Measurements from ENCODE around the gene TBC1D22A. TPM values are rescaled to one million over a fixed set of nuclear protein-coding genes. Genes with fewer than 3 reads are reported as not detected.

The TBC1D22A gene
- total and polyA plus RNA-seq, 4 donors, result 4.1 to 12.4 (median 8.4) TPM

DNA sequence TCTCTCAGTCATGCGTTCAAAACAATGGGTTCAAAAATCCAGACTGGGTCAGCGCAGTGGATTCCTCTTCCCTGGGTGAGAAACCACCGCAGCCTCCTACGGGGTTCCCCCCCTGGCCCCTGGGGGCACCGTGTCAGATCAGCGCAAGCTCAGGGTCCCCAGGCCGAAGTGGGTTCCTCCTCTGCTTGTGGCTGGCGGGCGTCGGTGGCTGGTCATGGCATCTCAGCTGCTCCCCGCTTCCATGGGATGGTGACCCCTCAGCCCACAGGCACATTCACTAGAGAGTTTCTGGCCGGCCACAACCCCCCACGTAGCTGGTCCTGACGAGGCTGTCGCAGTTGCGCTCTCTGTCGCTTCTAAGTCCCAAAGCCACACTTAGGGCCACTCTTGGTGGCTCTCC, 389.8 kb downstream of the TBC1D22A start:
- Histone ChIP-seq H3K27me3 (ENCODE audit: control insufficient read depth in 4 of 4, insufficient read depth in 4 of 4, low read length in 3 of 4) (no peaks in the 10 kb centered on the region), H3K36me3 (ENCODE audit: control insufficient read depth in 4 of 4, insufficient read depth in 3 of 4, low read depth in 1 of 4, low read length in 3 of 4) (no peaks in the 10 kb centered on the region), H3K27ac (ENCODE audit: low read depth in 1 of 2, low read length in 2 of 2) (no peak overlapping the region), H3K4me3 (ENCODE audit: low read depth in 1 of 3, low read length in 3 of 3) (no peak overlapping the region), H3K9ac (ENCODE audit: low read depth in 1 of 2, low read length in 2 of 2) (no peak overlapping the region), H3K9me3 (ENCODE audit: control insufficient read depth in 4 of 4, low read length in 3 of 4) (no peaks in the 10 kb centered on the region), H3K4me1 (ENCODE audit: control insufficient read depth in 4 of 4, insufficient read depth in 4 of 4, low read length in 3 of 4) (no peaks in the 10 kb centered on the region)
- DNase-seq (ENCODE audit: low spot score), result no peak
- no peak for TF ChIP-seq YY1 (IDR thresholded peaks at IDR 0.05)
- 98% methylated on average over 17 of the region's 17 CpGs for WGBS

DNA sequence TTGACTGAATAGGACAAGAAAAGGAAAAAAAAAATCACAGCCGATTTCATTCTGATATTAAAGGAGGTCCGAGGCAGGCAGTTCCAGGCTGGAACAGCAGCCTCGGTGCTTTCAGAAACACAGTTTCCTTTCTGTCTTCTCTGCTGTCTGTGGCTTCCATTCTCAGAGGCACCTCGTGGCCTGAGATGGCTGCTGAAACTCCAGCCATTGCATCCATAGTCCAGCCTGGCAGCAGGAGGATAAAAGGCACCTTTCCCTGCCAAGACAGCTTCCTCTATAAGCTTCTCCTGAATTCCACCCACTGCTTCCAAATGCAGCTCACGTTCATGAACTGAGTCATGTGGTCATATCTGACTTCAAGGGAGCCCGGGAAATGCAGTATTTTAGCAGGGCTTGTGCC, 390.5 kb downstream of the TBC1D22A start:
- no peaks in the 10 kb centered on the region for H3K36me3 ChIP-seq (ENCODE audit: control insufficient read depth in 4 of 4, insufficient read depth in 3 of 4, low read depth in 1 of 4, low read length in 3 of 4)
- no peak overlapping the region for H3K9ac ChIP-seq (ENCODE audit: low read depth in 1 of 2, low read length in 2 of 2)
- DNase-seq (ENCODE audit: low spot score), result no peak
- H3K27me3 ChIP-seq (ENCODE audit: control insufficient read depth in 4 of 4, insufficient read depth in 4 of 4, low read length in 3 of 4), result no peaks in the 10 kb centered on the region
- H3K4me3 ChIP-seq (ENCODE audit: low read depth in 1 of 3, low read length in 3 of 3), result no peak overlapping the region
- 93% methylated on average over 6 of the region's 6 CpGs for WGBS
- H3K9me3 ChIP-seq (ENCODE audit: control insufficient read depth in 4 of 4, low read length in 3 of 4), result no peaks in the 10 kb centered on the region
- H3K27ac ChIP-seq (ENCODE audit: low read depth in 1 of 2, low read length in 2 of 2), result no peak overlapping the region
- TF ChIP-seq, protein P1, sequence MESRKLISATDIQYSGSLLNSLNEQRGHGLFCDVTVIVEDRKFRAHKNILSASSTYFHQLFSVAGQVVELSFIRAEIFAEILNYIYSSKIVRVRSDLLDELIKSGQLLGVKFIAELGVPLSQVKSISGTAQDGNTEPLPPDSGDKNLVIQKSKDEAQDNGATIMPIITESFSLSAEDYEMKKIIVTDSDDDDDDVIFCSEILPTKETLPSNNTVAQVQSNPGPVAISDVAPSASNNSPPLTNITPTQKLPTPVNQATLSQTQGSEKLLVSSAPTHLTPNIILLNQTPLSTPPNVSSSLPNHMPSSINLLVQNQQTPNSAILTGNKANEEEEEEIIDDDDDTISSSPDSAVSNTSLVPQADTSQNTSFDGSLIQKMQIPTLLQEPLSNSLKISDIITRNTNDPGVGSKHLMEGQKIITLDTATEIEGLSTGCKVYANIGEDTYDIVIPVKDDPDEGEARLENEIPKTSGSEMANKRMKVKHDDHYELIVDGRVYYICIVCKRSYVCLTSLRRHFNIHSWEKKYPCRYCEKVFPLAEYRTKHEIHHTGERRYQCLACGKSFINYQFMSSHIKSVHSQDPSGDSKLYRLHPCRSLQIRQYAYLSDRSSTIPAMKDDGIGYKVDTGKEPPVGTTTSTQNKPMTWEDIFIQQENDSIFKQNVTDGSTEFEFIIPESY (IDR thresholded peaks at IDR 0.05), result no peak
- TF ChIP-seq HNF4G (IDR thresholded peaks at IDR 0.05), result no peak
- TF ChIP-seq FOXA2 (IDR thresholded peaks at IDR 0.05), result no peak
- TF ChIP-seq JUND (IDR thresholded peaks at IDR 0.05), result no peak
- no peak for TF ChIP-seq FOXA1 (IDR thresholded peaks at IDR 0.05)
- TF ChIP-seq SP1 (IDR thresholded peaks at IDR 0.05), result no peak
- TF ChIP-seq YY1 (IDR thresholded peaks at IDR 0.05), result no peak
- no peak for TF ChIP-seq GABPA (IDR thresholded peaks at IDR 0.05 in 1 of 2, conservative IDR thresholded peaks at IDR 0.05 in 1 of 2)
- TF ChIP-seq HNF4A (conservative IDR thresholded peaks at IDR 0.05), result no peak
- TF ChIP-seq, protein P2, sequence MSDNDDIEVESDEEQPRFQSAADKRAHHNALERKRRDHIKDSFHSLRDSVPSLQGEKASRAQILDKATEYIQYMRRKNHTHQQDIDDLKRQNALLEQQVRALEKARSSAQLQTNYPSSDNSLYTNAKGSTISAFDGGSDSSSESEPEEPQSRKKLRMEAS (IDR thresholded peaks at IDR 0.05), result no peak
- TF ChIP-seq, protein P3, sequence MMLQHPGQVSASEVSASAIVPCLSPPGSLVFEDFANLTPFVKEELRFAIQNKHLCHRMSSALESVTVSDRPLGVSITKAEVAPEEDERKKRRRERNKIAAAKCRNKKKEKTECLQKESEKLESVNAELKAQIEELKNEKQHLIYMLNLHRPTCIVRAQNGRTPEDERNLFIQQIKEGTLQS (IDR thresholded peaks at IDR 0.05), result no peak
- TF ChIP-seq TAF1 (conservative IDR thresholded peaks at IDR 0.05), result no peak
- no peak for TF ChIP-seq EGR1 (IDR thresholded peaks at IDR 0.05; ENCODE audit: low read depth in 2 of 2)
- TF ChIP-seq, protein P4, sequence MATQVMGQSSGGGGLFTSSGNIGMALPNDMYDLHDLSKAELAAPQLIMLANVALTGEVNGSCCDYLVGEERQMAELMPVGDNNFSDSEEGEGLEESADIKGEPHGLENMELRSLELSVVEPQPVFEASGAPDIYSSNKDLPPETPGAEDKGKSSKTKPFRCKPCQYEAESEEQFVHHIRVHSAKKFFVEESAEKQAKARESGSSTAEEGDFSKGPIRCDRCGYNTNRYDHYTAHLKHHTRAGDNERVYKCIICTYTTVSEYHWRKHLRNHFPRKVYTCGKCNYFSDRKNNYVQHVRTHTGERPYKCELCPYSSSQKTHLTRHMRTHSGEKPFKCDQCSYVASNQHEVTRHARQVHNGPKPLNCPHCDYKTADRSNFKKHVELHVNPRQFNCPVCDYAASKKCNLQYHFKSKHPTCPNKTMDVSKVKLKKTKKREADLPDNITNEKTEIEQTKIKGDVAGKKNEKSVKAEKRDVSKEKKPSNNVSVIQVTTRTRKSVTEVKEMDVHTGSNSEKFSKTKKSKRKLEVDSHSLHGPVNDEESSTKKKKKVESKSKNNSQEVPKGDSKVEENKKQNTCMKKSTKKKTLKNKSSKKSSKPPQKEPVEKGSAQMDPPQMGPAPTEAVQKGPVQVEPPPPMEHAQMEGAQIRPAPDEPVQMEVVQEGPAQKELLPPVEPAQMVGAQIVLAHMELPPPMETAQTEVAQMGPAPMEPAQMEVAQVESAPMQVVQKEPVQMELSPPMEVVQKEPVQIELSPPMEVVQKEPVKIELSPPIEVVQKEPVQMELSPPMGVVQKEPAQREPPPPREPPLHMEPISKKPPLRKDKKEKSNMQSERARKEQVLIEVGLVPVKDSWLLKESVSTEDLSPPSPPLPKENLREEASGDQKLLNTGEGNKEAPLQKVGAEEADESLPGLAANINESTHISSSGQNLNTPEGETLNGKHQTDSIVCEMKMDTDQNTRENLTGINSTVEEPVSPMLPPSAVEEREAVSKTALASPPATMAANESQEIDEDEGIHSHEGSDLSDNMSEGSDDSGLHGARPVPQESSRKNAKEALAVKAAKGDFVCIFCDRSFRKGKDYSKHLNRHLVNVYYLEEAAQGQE (IDR thresholded peaks at IDR 0.05), result no peak
- no peak for TF ChIP-seq RAD21 (IDR thresholded peaks at IDR 0.05)
- no peak for TF ChIP-seq NR2F2 (IDR thresholded peaks at IDR 0.05)
- TF ChIP-seq, protein P5, sequence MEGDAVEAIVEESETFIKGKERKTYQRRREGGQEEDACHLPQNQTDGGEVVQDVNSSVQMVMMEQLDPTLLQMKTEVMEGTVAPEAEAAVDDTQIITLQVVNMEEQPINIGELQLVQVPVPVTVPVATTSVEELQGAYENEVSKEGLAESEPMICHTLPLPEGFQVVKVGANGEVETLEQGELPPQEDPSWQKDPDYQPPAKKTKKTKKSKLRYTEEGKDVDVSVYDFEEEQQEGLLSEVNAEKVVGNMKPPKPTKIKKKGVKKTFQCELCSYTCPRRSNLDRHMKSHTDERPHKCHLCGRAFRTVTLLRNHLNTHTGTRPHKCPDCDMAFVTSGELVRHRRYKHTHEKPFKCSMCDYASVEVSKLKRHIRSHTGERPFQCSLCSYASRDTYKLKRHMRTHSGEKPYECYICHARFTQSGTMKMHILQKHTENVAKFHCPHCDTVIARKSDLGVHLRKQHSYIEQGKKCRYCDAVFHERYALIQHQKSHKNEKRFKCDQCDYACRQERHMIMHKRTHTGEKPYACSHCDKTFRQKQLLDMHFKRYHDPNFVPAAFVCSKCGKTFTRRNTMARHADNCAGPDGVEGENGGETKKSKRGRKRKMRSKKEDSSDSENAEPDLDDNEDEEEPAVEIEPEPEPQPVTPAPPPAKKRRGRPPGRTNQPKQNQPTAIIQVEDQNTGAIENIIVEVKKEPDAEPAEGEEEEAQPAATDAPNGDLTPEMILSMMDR (IDR thresholded peaks at IDR 0.05; ENCODE audit: low read depth, low read length, missing input control), result no peak
- H3K4me1 ChIP-seq (ENCODE audit: control insufficient read depth in 4 of 4, insufficient read depth in 4 of 4, low read length in 3 of 4), result no peaks in the 10 kb centered on the region
